HepG2 (cell line): ENCODE results near the gene SATB1.

Experiments
- BRCA1 ChIP-seq: sonication (generic); formaldehyde crosslinking; IDR thresholded peaks from 2 replicates; pipeline ENCODE4 v1.4.0; 2020; ENCODE audit warnings: missing genetic modification reagents
- CHD4 ChIP-seq: fragments of 200-600 bp; sonication (generic); IDR thresholded peaks from 2 replicates; pipeline ENCODE4 v1.7.0; 2017; ENCODE audit warnings: mild to moderate bottlenecking, low read length, borderline replicate concordance
- EZH2 ChIP-seq: conservative IDR thresholded peaks from 2 replicates; pipeline ENCODE4 v1.6.1; 2012; ENCODE audit warnings: mild to moderate bottlenecking, low read depth, low read length, moderate library complexity
- HIVEP1 ChIP-seq: sonication (generic); formaldehyde crosslinking; IDR thresholded peaks from 2 replicates; pipeline ENCODE4 v1.4.0; 2020; ENCODE audit warnings: mild to moderate bottlenecking, missing genetic modification reagents
- MYC ChIP-seq: sonication (generic); formaldehyde crosslinking; IDR thresholded peaks from 2 replicates; pipeline ENCODE4 v1.9.0; 2021; ENCODE audit warnings: missing genetic modification reagents, borderline replicate concordance
- PRDM15 ChIP-seq: sonication (generic); formaldehyde crosslinking; IDR thresholded peaks from 2 replicates; pipeline ENCODE4 v1.4.0; 2020; ENCODE audit warnings: missing genetic modification reagents
- SUZ12 ChIP-seq: fragments of 150-350 bp; IDR thresholded peaks from 2 replicates; pipeline ENCODE4 v1.6.1; 2014; ENCODE audit warnings: low read depth, low read length
- TBX3 ChIP-seq: fragments of 450-650 bp; IDR thresholded peaks from 2 replicates; pipeline ENCODE4 v1.6.1; 2017; ENCODE audit warnings: antibody characterized with exemption, mild to moderate bottlenecking, inconsistent platforms, borderline replicate concordance
- TCF7L2 ChIP-seq: IDR thresholded peaks from 2 replicates; pipeline ENCODE4 v1.6.1; 2011; ENCODE audit warnings: mild to moderate bottlenecking, low read depth, low read length, moderate library complexity
- ZNF121 ChIP-seq: sonication (generic); formaldehyde crosslinking; IDR thresholded peaks from 2 replicates; pipeline ENCODE4 v1.5.0; 2020; ENCODE audit warnings: mild to moderate bottlenecking, missing genetic modification reagents
- ZNF263 ChIP-seq: sonication (generic); formaldehyde crosslinking; IDR thresholded peaks from 2 replicates; pipeline ENCODE4 v1.4.0; 2020; ENCODE audit warnings: missing genetic modification reagents
- ZNF274 ChIP-seq: sonication (generic); formaldehyde crosslinking; IDR thresholded peaks from 2 replicates; pipeline ENCODE4 v1.5.1; 2020; ENCODE audit warnings: mild to moderate bottlenecking, missing genetic modification reagents
- ZNF792 ChIP-seq: IDR thresholded peaks from 2 replicates; pipeline ENCODE4 v1.6.1; 2016

GRCh38 chr3:18428991-18429745, 4.0 kb upstream of the SATB1 start:
- TF ChIP-seq ZNF121 (CRISPR knock-in tag): no peak
- no peak for TF ChIP-seq TCF7L2
- no peak for TF ChIP-seq TBX3
- no peak for TF ChIP-seq SUZ12
- TF ChIP-seq EZH2: no peak
- TF ChIP-seq CHD4: no peak
- TF ChIP-seq ZNF792 (CRISPR knock-in tag): no peak
- TF ChIP-seq PRDM15 (CRISPR knock-in tag): no peak
- TF ChIP-seq ZNF263 (CRISPR knock-in tag): no peak
- no peak for TF ChIP-seq MYC (CRISPR knock-in tag)
- no peak for TF ChIP-seq ZNF274 (CRISPR knock-in tag)
- TF ChIP-seq BRCA1: no peak
- TF ChIP-seq HIVEP1 (CRISPR knock-in tag): no peak
